Upper lobe of left lung (tissue), 6 donors: ENCODE measurements around the gene PLD4. TPM values are rescaled to one million over a fixed set of nuclear protein-coding genes. Genes with fewer than 3 reads are reported as not detected.

ENCODE experiments used
- ATAC-seq, 2 donors: fragments of 200-7000 bp; cut with Tn5 transposase; one replicate each; pipeline ENCODE4 v1.9.1; 2022; ENCODE audit warnings: mild to moderate bottlenecking in 2 of 2, moderate library complexity in 2 of 2; ENCODE audit not compliant: low FRiP score in 2 of 2
- DNase-seq, 2 donors: peaks; one replicate each; pipeline ENCODE4 v3.0.0-alpha.2; 2019 to 2020
- H3K27ac ChIP-seq, 4 donors: fragments of 200-600 bp; sonication (generic); one replicate each; pipeline ENCODE4 v1.5.1; 2016 to 2019
- H3K27me3 ChIP-seq, 4 donors: fragments of 200-600 bp; sonication (generic); one replicate each; pipeline ENCODE4 v1.5.1; 2017 to 2019
- H3K36me3 ChIP-seq, 4 donors: fragments of 200-600 bp; sonication (generic); one replicate each; pipeline ENCODE4 v1.5.1; 2016 to 2019
- H3K4me1 ChIP-seq, 4 donors: fragments of 200-600 bp; sonication (generic); one replicate each; pipeline ENCODE4 v1.5.1; 2018 to 2019
- H3K4me3 ChIP-seq, 4 donors: fragments of 200-600 bp; sonication (generic); one replicate each; pipeline ENCODE4 v1.5.1; 2017 to 2019; ENCODE audit warnings: mild to moderate bottlenecking in 2 of 4, moderate library complexity in 1 of 4
- H3K9me3 ChIP-seq, 4 donors: fragments of 200-600 bp; sonication (generic); one replicate each; pipeline ENCODE4 v1.5.1; 2018 to 2019
- EP300 ChIP-seq, 4 donors: sonication (generic); formaldehyde crosslinking; IDR thresholded peaks; one replicate each; pipeline ENCODE4 v1.5.1; 2017; ENCODE audit warnings: antibody characterized with exemption in 4 of 4, control low read depth in 2 of 4
- POLR2A ChIP-seq, 4 donors: fragments of 450-650 bp; IDR thresholded peaks; one replicate each; pipeline ENCODE4 v1.5.1; 2016 to 2017; ENCODE audit warnings: antibody characterized with exemption in 4 of 4, mild to moderate bottlenecking in 2 of 4
- POLR2AphosphoS5 ChIP-seq, 2 donors: sonication (generic); formaldehyde crosslinking; IDR thresholded peaks; one replicate each; pipeline ENCODE4 v1.5.1; 2017; ENCODE audit warnings: antibody characterized with exemption in 2 of 2
- WGBS, 2 donors: methylation state at CpG; one replicate each; pipeline ENCODE4 v1.1.5; 2017 to 2018; 5-methylcytosine and 5-hydroxymethylcytosine counted together
- total RNA-seq, 6 donors: library from RNA; depleted of rRNA in 4 of 6; stranded (reverse); fragments of >200 nt in 4 of 6; gene quantifications; one replicate each; pipeline versions ENCODE4 v1.1.0 to v1.2.1, GENCODE V29; 2016 to 2021
- TF ChIP-seq, protein P1 (sequence below), 6 experiments: fragments of 450-650 bp in 4 of 6; fragments of 200-600 bp in 2 of 6; sonication (generic) in 2 of 6; IDR thresholded peaks; one replicate each; pipeline ENCODE4 v1.5.1; 2016 to 2019; ENCODE audit warnings: antibody characterized with exemption in 6 of 6
- donor health status: DM: no; HTN: no; CAD: no; lungs with moderate emphysema.
- donor health status: DM: no; HTN: yes; CAD: no; lungs with severe emphysema.

The PLD4 gene
- total RNA-seq, 6 donors from 2014 or later, result under 0.01 to 6.1 (median 2.5) TPM; not detected in 3

DNA sequence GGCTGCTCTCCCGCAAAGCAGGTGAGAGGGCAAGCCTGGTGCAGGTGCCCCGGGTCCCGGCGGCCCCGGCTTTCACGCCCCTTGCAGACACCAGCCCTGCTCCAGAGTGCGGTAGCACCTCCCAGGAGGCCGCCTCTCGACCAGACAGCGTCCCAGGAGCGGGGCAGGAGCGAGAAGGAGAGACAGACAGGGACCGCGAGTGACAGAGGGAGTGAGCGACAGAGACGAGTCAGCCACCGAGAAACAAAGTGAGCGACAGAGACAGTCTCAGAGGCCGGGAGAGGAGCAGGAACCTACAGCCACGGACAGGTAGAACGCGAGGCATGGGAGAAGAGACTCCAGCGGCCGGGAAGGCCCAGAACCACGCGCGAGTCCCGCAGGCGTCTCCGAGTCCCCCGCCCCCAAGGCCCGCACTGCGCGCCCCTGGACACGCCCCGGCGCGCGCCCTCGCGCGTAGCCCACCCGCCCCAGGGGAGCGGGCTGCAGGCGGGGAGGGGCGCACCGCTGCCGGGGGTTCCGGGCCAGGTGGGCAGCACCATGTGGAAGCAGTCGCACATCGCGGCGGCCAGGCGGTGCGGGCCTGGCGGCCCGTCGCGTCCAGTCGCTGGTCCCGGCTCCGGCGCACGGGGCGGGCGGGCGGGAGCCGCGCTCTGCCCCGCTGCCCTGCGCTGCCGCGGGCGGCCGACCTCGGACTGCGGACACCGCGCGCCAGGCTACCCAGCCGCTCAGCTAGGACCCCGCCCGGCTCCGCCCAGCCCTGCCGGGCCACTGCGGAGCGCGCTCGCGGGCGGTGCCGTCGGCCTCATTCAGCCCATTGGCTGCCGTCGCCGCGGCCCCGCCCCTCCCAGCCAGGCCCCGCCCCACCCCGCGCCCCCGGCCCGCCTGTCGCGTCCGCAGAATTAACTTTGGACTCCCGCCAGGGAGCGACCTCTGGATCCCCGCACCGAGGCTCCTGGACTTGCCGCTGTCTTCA, 53.3 kb downstream of the PLD4 start, which contains the start of gene AHNAK2:
AHNAK2 (minus strand) TSS at position 694 of the 973 bp plus-strand sequence; CDS start at position 557, 137 bp downstream.
- Histone ChIP-seq H3K4me1 (peaks cover 54 to 66% (median 58%) of the 10 kb centered on the region in 4 donors), H3K27ac (no peak within 1 kb of the TSS), H3K9me3 (no peaks in the 10 kb centered on the region), H3K4me3 (peak within 1 kb of the TSS; percentile 38 to 60 (median 52)), H3K36me3 (no peaks in the 10 kb centered on the region), H3K27me3 (peaks cover 0 to 12% (median 6%) of the 10 kb centered on the region in 4 donors)
- DNase-seq, result peak; percentile 82 to 95
- 8 to 10% methylated on average over 21 to 50 of the region's 111 CpGs for WGBS, 2 donors
- peak in 1 of 2 donors; percentile 83 for ATAC-seq
- TF ChIP-seq, protein P1, sequence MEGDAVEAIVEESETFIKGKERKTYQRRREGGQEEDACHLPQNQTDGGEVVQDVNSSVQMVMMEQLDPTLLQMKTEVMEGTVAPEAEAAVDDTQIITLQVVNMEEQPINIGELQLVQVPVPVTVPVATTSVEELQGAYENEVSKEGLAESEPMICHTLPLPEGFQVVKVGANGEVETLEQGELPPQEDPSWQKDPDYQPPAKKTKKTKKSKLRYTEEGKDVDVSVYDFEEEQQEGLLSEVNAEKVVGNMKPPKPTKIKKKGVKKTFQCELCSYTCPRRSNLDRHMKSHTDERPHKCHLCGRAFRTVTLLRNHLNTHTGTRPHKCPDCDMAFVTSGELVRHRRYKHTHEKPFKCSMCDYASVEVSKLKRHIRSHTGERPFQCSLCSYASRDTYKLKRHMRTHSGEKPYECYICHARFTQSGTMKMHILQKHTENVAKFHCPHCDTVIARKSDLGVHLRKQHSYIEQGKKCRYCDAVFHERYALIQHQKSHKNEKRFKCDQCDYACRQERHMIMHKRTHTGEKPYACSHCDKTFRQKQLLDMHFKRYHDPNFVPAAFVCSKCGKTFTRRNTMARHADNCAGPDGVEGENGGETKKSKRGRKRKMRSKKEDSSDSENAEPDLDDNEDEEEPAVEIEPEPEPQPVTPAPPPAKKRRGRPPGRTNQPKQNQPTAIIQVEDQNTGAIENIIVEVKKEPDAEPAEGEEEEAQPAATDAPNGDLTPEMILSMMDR (IDR thresholded peaks at IDR 0.05), result no peak
- TF ChIP-seq EP300 (IDR thresholded peaks at IDR 0.05), result no peak
- TF ChIP-seq POLR2AphosphoS5 (IDR thresholded peaks at IDR 0.05), result peak in 1 of 2 donors; percentile 24
- TF ChIP-seq POLR2A (IDR thresholded peaks at IDR 0.05), result peak in 1 of 4 donors; percentile 49

DNA sequence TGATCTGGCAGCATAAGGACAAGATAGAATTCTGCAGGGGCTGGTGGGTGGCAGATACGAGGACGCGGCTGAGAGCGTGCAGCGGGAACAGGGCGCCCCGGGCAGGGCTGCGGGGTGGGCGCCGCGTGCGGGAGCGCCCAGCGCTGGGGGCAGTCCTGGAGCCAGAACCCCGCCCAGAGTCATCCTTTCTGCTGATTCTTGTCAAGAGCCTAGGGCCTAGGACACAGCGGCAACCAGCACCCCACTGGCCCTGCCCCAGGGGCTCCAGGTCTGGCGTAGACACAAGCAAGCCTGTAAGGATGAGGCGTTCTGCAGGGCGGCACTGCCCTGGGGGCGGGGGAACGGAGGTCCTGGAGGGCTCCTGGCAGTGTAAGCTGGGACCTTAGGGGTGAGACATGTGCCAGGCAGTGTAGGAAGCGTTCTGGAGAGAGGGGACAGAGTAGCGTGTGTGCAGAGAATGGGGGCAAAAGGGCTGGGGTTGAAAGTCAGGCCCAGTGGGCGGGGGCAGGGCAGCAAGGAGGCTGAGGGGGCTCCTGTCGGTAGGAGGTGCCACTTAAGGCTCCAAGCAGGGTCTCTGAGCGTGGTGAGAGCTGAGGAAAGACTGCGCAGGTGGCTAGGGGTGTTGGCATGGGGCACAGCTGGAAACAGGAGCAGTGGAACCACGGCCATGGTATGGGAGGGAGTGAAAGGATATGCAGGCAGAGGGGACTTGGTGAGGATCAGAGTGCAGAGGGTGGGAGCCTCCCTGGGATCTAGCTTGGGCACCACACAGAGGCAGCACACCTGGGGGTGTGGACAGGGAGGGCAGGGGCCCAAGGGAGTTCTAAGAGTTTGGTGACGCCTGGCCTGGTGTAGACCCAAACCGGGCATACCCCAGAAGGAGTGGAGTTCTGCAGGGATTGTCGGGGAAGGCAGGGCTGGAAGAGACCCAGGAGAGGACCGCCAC, 54.3 kb downstream of the PLD4 start:
- H3K36me3 ChIP-seq, result no peaks in the 10 kb centered on the region
- WGBS, 2 donors, result 55 to 79% methylated on average over 19 to 27 of the region's 32 CpGs
- peak overlapping the region in 3 of 4 donors; percentile 47 to 60 (median 57) for H3K4me3 ChIP-seq
- no peaks in the 10 kb centered on the region for H3K9me3 ChIP-seq
- peak in 1 of 2 donors; percentile 83 for DNase-seq
- H3K4me1 ChIP-seq, result peaks cover 43 to 55% (median 47%) of the 10 kb centered on the region in 4 donors
- H3K27me3 ChIP-seq, result peaks cover 0 to 12% (median 6%) of the 10 kb centered on the region in 4 donors
- no peak overlapping the region for H3K27ac ChIP-seq
- no peak for TF ChIP-seq POLR2AphosphoS5 (IDR thresholded peaks at IDR 0.05)
- TF ChIP-seq, protein P1 (IDR thresholded peaks at IDR 0.05), result no peak
- ATAC-seq, result no peak

DNA sequence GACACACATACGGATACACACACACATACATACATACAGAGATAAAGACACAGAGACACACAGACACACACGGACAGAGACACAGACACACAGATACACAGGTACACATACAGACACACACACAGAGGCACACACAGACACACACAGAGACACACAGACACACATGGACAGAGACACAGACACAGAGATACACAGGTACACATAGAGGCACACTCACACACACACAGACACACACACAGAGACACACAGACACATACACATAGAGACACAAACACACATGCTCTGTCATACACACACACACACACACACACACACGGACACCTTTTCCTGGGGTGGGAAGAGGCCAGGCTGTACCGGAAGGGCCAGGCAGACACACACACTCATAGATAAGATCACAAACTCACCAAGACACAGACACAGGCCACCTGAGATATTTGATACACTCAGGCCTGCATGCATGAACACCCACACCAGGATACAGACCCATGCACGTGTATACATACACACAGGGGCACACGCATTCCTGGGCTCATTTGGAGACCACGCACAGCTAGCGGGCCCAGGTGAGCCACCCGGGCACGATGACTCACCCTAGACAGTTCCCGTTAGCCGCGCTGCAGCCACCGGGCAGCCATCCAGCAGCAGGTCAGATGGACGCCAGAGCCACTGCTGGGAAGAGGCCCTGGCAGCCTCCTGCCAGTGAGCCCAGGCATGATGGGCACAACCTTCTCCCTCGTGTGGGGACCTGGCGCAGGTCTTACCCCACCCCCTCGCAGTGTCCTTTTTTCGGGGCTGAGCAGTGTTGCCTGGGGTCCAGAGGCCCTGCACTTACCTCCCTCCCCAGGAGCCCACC, 55.3 kb downstream of the PLD4 start:
- 33 to 60% methylated on average over 11 to 19 of the region's 19 CpGs for WGBS, 2 donors
- peaks cover 0 to 12% (median 6%) of the 10 kb centered on the region in 4 donors for H3K27me3 ChIP-seq
- ATAC-seq (peak in 1 of 2 donors; percentile 13), DNase-seq (peak; percentile 83 to 90)
- no peak overlapping the region for H3K27ac ChIP-seq
- H3K4me3 ChIP-seq, result no peak overlapping the region
- peaks cover 33 to 46% (median 39%) of the 10 kb centered on the region in 4 donors for H3K4me1 ChIP-seq
- TF ChIP-seq, protein P1 (IDR thresholded peaks at IDR 0.05), result no peak
- TF ChIP-seq POLR2AphosphoS5 (IDR thresholded peaks at IDR 0.05), result peak; percentile 9 to 18
- H3K9me3 ChIP-seq, result no peaks in the 10 kb centered on the region
- no peaks in the 10 kb centered on the region for H3K36me3 ChIP-seq
